Hepatocyte (in vitro differentiated cells): ENCODE data around the gene TBCK.

Experiments
- CTCF ChIP-seq: fragments of 200-600 bp; sonication (generic); IDR thresholded peaks from 2 replicates; pipeline ENCODE4 v1.5.1; 2016; ENCODE audit warnings: antibody characterized with exemption, mild to moderate bottlenecking; ENCODE audit not compliant: poor library complexity
- EZH2 ChIP-seq: fragments of 200-600 bp; sonication (generic); IDR thresholded peaks from 2 replicates; pipeline ENCODE4 v1.6.1; 2016; ENCODE audit warnings: antibody characterized with exemption, mild to moderate bottlenecking, borderline replicate concordance
- EZH2phosphoT487 ChIP-seq: fragments of 200-600 bp; sonication (generic); IDR thresholded peaks from one replicate; pipeline ENCODE4 v1.6.1; 2018; ENCODE audit warnings: antibody characterized with exemption, mild to moderate bottlenecking, low read depth, moderate library complexity; ENCODE audit not compliant: unreplicated experiment, severe bottlenecking

GRCh38 chr4:106312377-106312776 lies 3.6 kb downstream of the TBCK start:
- TF ChIP-seq CTCF (no peak), EZH2 (no peak), EZH2phosphoT487 (no peak)
